Activated B cell treated with CpG ODN at 0.5 μM for 24 hours (primary cell): ENCODE results near the gene PPDPF. TPM values are rescaled to one million over a fixed set of nuclear protein-coding genes. Genes with fewer than 3 reads are reported as not detected.

ENCODE experiments used
- ATAC-seq: fragments of 200-7000 bp; cut with Tn5 transposase; one replicate; pipeline ENCODE4 v1.10.0; 2021; ENCODE audit warnings: low read depth, mild to moderate bottlenecking, moderate library complexity
- CTCF ChIA-PET: fragments of 350-600 bp; sonication (Branson Sonifier 250); formaldehyde crosslinking; loops from one replicate; lab custom pipeline; 2021; ENCODE audit warnings: antibody characterized with exemption; lab: Charles Lee
- POLR2A ChIA-PET: fragments of 350-600 bp; sonication (Branson Sonifier 250); formaldehyde crosslinking; loops from one replicate; lab custom pipeline; 2021; ENCODE audit warnings: antibody characterized with exemption; lab: Charles Lee
- DNase-seq: peaks from one replicate; pipeline ENCODE4 v3.0.0; 2022
- H3K27ac Mint-ChIP-seq: one replicate; pipeline ENCODE4 v1.8.0; 2020; ENCODE audit warnings: mixed read lengths
- H3K27me3 Mint-ChIP-seq: one replicate; pipeline ENCODE4 v1.8.0; 2021; ENCODE audit warnings: mixed read lengths
- H3K36me3 Mint-ChIP-seq: one replicate; pipeline ENCODE4 v1.8.0; 2021; ENCODE audit warnings: low read depth, mixed read lengths
- H3K4me1 Mint-ChIP-seq: one replicate; pipeline ENCODE4 v1.8.0; 2021; ENCODE audit warnings: mixed read lengths
- H3K4me3 Mint-ChIP-seq: one replicate; pipeline ENCODE4 v1.8.0; 2020; ENCODE audit warnings: mild to moderate bottlenecking, mixed read lengths
- H3K9me3 Mint-ChIP-seq: one replicate; pipeline ENCODE4 v1.8.0; 2020; ENCODE audit warnings: mixed read lengths
- intact Hi-C: fragments of 100-400 bp; cut with micrococcal nuclease; formaldehyde crosslinking; loops from one replicate; pipeline ENCODE4 v1.15.1; 2024
- total RNA-seq: library from RNA; stranded (reverse); gene quantifications from 2 replicates; pipeline ENCODE4 v1.2.3, GENCODE V29; 2022
- TF ChIP-seq, protein P1 (sequence below): fragments of 200-600 bp; IDR thresholded peaks from one replicate; pipeline ENCODE4 v1.8.0; 2022; ENCODE audit warnings: antibody characterized with exemption, mild to moderate bottlenecking

The PPDPF gene
- total RNA-seq, 1 donor from 2014 or later, result 172 TPM

DNA sequence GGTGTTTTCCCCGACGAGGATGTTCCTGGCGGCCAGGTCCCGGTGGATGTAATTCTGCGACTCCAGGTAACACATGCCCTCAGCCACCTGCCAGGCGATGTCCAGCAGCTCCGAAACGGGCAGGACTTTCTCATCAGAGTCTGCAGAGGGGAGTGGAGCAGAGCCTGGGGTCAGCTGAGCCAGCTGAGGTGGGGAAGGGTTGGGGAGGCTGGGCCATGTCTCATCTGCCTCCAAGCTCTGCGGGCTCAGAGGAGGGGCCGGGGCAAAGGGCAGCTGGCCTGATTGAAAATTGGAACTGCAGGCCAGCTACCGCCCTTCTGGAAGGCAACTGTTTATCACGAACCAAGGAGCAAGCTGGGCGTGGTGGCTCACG lies 10.2 kb downstream of the PPDPF start:
- Mint-ChIP-seq H3K4me1 (peaks cover 11% of the 10 kb centered on the region), H3K4me3 (no peak overlapping the region), H3K9me3 (no peaks in the 10 kb centered on the region), H3K27ac (no peak overlapping the region), H3K36me3 (no peaks in the 10 kb centered on the region), H3K27me3 (no peaks in the 10 kb centered on the region)
- ChIA-PET POLR2A (interaction anchor here (0.7 to 10.6 kb wide), 2 partner anchors 8 to 95 kb away, joined by 5 to 179 read pairs; partner anchors contain the start of gene PPDPF), CTCF (interaction anchor here (1.2 kb wide), 1 partner anchor 34 kb away, joined by 3 read pairs; no protein-coding TSS in a partner anchor)
- intact Hi-C loops, result no loop called here
- TF ChIP-seq, protein P1, sequence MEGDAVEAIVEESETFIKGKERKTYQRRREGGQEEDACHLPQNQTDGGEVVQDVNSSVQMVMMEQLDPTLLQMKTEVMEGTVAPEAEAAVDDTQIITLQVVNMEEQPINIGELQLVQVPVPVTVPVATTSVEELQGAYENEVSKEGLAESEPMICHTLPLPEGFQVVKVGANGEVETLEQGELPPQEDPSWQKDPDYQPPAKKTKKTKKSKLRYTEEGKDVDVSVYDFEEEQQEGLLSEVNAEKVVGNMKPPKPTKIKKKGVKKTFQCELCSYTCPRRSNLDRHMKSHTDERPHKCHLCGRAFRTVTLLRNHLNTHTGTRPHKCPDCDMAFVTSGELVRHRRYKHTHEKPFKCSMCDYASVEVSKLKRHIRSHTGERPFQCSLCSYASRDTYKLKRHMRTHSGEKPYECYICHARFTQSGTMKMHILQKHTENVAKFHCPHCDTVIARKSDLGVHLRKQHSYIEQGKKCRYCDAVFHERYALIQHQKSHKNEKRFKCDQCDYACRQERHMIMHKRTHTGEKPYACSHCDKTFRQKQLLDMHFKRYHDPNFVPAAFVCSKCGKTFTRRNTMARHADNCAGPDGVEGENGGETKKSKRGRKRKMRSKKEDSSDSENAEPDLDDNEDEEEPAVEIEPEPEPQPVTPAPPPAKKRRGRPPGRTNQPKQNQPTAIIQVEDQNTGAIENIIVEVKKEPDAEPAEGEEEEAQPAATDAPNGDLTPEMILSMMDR, result no peak
- DNase-seq, result no peak
- ATAC-seq, result no peak

DNA sequence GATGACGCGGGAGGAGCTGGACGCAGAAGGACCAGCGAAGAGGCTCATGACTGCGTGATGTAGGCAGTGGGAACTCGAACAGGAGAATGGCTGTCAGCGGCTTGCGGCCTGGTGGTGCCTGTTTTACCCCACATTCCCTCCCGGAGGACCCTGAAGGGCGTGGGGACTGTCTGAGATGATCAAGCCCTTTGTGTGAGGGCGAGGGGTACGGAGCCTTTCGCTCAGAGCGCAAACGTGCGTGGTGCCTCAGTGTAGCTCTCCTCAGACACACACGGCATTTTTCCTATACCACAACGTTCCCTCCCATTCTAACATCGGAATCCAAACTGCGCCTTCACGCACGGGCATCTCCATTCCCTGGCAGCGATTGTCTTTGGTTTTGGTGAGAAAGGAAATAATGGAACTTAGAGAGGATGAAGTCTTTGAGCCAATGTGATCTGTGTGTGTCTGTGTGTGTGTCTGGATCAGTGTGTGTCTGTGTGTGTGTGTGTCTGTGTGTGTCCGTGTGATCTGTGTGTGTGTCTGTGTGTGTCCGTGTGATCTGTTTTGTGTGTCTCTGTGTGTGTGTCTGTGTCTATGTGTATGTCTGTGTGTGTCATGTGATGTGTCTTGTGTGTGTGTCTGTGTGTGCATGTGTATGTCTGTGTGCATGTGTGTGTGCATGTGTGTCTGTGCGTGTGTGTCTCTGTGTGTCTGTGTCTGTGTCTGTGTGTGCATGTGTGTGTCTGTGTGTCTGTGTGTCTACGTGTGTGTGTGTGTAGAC lies 11.3 kb downstream of the PPDPF start:
- TF ChIP-seq, protein P1, result no peak
- H3K9me3 Mint-ChIP-seq, result no peaks in the 10 kb centered on the region
- no peak for ATAC-seq
- DNase-seq, result no peak
- ChIA-PET POLR2A (interaction anchor here (0.7 to 10.6 kb wide), 3 partner anchors 9 to 104 kb away, joined by 3 to 179 read pairs (median 5); partner anchors contain the start of gene PPDPF), CTCF (no interaction called here)
- no peaks in the 10 kb centered on the region for H3K27me3 Mint-ChIP-seq
- intact Hi-C loops, result no loop called here
- H3K36me3 Mint-ChIP-seq, result no peaks in the 10 kb centered on the region
- H3K4me3 Mint-ChIP-seq, result no peak overlapping the region
- H3K27ac Mint-ChIP-seq, result no peak overlapping the region
- peaks cover 9% of the 10 kb centered on the region for H3K4me1 Mint-ChIP-seq

DNA sequence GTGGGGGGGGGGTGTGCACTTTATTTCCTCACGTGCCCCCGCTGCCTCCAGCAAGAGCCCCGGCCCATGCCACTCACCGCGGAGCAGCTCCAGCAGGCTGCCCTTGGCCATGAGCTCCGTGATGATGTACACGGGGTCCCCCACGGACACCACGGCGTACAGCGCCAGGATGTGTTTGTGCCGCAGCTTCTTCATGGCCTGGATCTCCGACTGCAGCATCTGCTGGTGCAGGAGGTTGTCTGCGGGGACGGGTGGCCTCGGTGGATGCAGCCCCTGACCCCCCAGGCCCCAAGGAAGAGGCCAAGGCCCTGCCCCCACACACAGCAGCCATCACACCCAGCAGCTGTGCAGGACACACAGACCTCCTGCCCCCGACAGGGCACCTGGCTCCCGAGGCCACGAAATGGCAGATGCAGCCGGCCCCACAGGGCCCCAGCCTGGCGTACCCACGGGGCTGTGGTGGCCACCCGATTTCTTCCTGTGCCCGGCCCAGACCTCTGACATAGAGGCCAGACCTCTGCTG lies 11.9 kb downstream of the PPDPF start:
- peaks cover 9% of the 10 kb centered on the region for H3K4me1 Mint-ChIP-seq
- CTCF ChIA-PET, result no interaction called here
- ATAC-seq, result no peak
- peak; percentile 12 for DNase-seq
- no peak overlapping the region for H3K4me3 Mint-ChIP-seq
- intact Hi-C loops, result no loop called here
- TF ChIP-seq, protein P1, result no peak
- POLR2A ChIA-PET, result interaction anchor here (0.9 to 10.6 kb wide), 2 partner anchors 10 to 103 kb away, joined by 3 to 179 read pairs; partner anchors contain the start of gene PPDPF
- no peak overlapping the region for H3K27ac Mint-ChIP-seq
- no peaks in the 10 kb centered on the region for H3K36me3 Mint-ChIP-seq
- H3K27me3 Mint-ChIP-seq, result no peaks in the 10 kb centered on the region
- H3K9me3 Mint-ChIP-seq, result no peaks in the 10 kb centered on the region

DNA sequence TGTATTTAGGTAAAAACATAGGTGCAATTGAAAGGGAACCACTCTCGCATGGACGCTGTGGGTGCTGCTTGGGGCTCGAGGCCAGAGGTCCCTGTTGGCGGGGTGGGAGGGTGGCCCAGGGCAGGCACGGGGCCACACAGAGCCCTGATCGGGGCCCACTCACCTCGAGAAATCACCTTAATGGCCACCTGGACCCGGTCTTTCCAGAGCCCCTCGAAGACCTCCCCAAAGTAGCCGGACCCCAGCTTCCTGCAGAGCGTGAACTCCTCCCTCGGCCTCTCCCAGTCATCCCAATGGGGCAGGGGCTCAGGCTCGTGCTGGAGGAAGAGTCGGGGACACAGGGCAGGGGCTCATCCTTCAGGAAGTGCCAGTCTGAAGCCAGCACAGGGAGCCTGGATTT lies 12.8 kb downstream of the PPDPF start:
- peak; percentile 11 for DNase-seq
- ChIA-PET CTCF (no interaction called here), POLR2A (interaction anchor here (10.6 kb wide), 1 partner anchor 11 kb away, joined by 179 read pairs; the partner anchor contains the start of gene PPDPF)
- H3K4me3 Mint-ChIP-seq, result no peak overlapping the region
- peaks cover 14% of the 10 kb centered on the region for H3K4me1 Mint-ChIP-seq
- H3K36me3 Mint-ChIP-seq, result no peaks in the 10 kb centered on the region
- no peak for ATAC-seq
- H3K27me3 Mint-ChIP-seq, result no peaks in the 10 kb centered on the region
- no peaks in the 10 kb centered on the region for H3K9me3 Mint-ChIP-seq
- H3K27ac Mint-ChIP-seq, result no peak overlapping the region
- TF ChIP-seq, protein P1, result no peak
- intact Hi-C loops, result no loop called here

DNA sequence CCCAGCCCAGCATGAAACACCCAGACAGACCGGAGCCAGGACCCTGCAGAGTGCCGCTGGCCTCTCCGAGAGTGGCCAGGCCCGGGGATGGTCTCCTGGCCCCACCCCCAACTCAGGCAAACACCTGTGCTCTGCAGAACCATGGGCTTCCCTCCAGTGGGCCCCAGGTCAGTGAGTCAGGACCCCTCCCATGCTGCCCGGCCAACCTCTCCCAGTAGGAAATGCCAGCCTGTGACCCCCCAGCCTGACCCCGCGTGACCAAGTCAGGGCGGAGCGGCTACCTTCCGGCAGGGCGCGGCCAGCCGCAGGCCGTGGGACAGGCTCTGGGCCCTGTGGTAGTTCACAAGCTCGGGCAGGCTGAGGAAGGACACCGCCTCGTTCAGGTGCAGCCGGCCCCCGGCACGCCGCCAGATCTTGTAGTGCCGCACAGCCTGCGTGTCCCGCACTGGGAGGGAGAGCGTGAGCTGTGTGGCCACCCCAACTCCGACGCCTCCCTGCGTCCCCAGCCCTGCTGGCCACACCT lies 13.4 kb downstream of the PPDPF start:
- ChIA-PET CTCF (no interaction called here), POLR2A (interaction anchor here (10.6 kb wide), 1 partner anchor 11 kb away, joined by 179 read pairs; the partner anchor contains the start of gene PPDPF)
- H3K27me3 Mint-ChIP-seq, result no peaks in the 10 kb centered on the region
- DNase-seq (peak; percentile 19), ATAC-seq (no peak)
- TF ChIP-seq, protein P1, result no peak
- no peak overlapping the region for H3K27ac Mint-ChIP-seq
- no peak overlapping the region for H3K4me3 Mint-ChIP-seq
- no peaks in the 10 kb centered on the region for H3K36me3 Mint-ChIP-seq
- peaks cover 18% of the 10 kb centered on the region for H3K4me1 Mint-ChIP-seq
- no peaks in the 10 kb centered on the region for H3K9me3 Mint-ChIP-seq
- intact Hi-C loops, result no loop called here
